Fibroblast of skin of scalp (primary cell): ENCODE results near the gene STARD7.
A peak's percentile ranks its signal among the peaks of the same experiment; 100 is the strongest.
"Not testable (repeated sequence)": the region's sequence is repeated elsewhere in the genome, so short reads cannot be mapped to it uniquely, and the experiment has no call there.

ENCODE experiments used
- DNase-seq: peaks from one replicate; pipeline ENCODE4 v3.0.0-alpha.2; 2013

The STARD7 gene

GRCh38 chr2:96233880-96234316 lies 25.3 kb upstream of the STARD7 start:
- no peak for DNase-seq

- no peak for DNase-seq
Observed at GRCh38 chr2:96233436-96233835, 24.8 kb upstream of the STARD7 start.

- DNase-seq: no peak
Observed at GRCh38 chr2:96231316-96231715, 22.7 kb upstream of the STARD7 start.

- DNase-seq: no peak
Observed at GRCh38 chr2:96225016-96225533, 16.4 kb upstream of the STARD7 start.

- DNase-seq: not testable (repeated sequence)
Observed at GRCh38 chr2:96221106-96221505, 12.5 kb upstream of the STARD7 start.

GRCh38 chr2:96219959-96220358 lies 11.3 kb upstream of the STARD7 start:
- DNase-seq: not testable (repeated sequence)

GRCh38 chr2:96218508-96219131 lies 10.0 kb upstream of the STARD7 start:
- DNase-seq: no peak

GRCh38 chr2:96214554-96214953 lies 5.9 kb upstream of the STARD7 start:
- no peak for DNase-seq

GRCh38 chr2:96213379-96213778 lies 4.8 kb upstream of the STARD7 start:
- no peak for DNase-seq

GRCh38 chr2:96212339-96212738 lies 3.7 kb upstream of the STARD7 start:
- no peak for DNase-seq

- DNase-seq: no peak
Observed at GRCh38 chr2:96209729-96210085, 1.1 kb upstream of the STARD7 start.

GRCh38 chr2:96209011-96209728 lies 543 bp upstream of the STARD7 start:
- DNase-seq: no peak

- no peak for DNase-seq
Observed at GRCh38 chr2:96207774-96208142, 869 bp downstream of the STARD7 start.

GRCh38 chr2:96207073-96207773 lies 1.4 kb downstream of the STARD7 start:
- no peak for DNase-seq

- DNase-seq: peak; percentile 43
Observed at GRCh38 chr2:96205888-96206287, 2.7 kb downstream of the STARD7 start.

- peak; percentile 29 for DNase-seq
Observed at GRCh38 chr2:96204836-96205624, 3.6 kb downstream of the STARD7 start.

GRCh38 chr2:96203130-96204028 lies 5.2 kb downstream of the STARD7 start:
- no peak for DNase-seq

GRCh38 chr2:96202152-96202854 lies 6.3 kb downstream of the STARD7 start:
- DNase-seq: peak; percentile 61

GRCh38 chr2:96201338-96201737 lies 7.3 kb downstream of the STARD7 start:
- DNase-seq: no peak

GRCh38 chr2:96198921-96199320 lies 9.7 kb downstream of the STARD7 start:
- no peak for DNase-seq
